Spleen (tissue), 7 donors: ENCODE measurements around the gene HDAC7.
A peak's percentile ranks its signal among the peaks of the same experiment; 100 is the strongest.

Experiments
- POLR2AphosphoS5 ChIP-seq, 3 donors: sonication (generic); formaldehyde crosslinking; IDR thresholded peaks; one replicate each; pipeline ENCODE4 v1.5.1; 2017; ENCODE audit warnings: antibody characterized with exemption in 3 of 3
- TF ChIP-seq, protein P1 (sequence below), 11 experiments: fragments of 200-600 bp in 7 of 11; fragments of 450-650 bp in 4 of 11; sonication (generic) in 4 of 11; IDR thresholded peaks in 8 of 11; conservative IDR thresholded peaks in 3 of 11; 1 replicate in 7 of 11; 2 replicates in 4 of 11; pipeline versions ENCODE4 v1.4.0 to v1.8.0; 2016 to 2021; ENCODE audit warnings: antibody characterized with exemption in 11 of 11, inconsistent platforms in 4 of 11, mild to moderate bottlenecking in 1 of 11
- donor health status: DM: no; HTN: no; CAD: no; lungs with moderate emphysema.
- donor health status: DM: no; HTN: no; CAD: no.
- donor health status: DM: no; HTN: no; CAD: no.

GRCh38 chr12:47818467-47819137 is 1.1 kb downstream of the HDAC7 start:
- TF ChIP-seq, protein P1, sequence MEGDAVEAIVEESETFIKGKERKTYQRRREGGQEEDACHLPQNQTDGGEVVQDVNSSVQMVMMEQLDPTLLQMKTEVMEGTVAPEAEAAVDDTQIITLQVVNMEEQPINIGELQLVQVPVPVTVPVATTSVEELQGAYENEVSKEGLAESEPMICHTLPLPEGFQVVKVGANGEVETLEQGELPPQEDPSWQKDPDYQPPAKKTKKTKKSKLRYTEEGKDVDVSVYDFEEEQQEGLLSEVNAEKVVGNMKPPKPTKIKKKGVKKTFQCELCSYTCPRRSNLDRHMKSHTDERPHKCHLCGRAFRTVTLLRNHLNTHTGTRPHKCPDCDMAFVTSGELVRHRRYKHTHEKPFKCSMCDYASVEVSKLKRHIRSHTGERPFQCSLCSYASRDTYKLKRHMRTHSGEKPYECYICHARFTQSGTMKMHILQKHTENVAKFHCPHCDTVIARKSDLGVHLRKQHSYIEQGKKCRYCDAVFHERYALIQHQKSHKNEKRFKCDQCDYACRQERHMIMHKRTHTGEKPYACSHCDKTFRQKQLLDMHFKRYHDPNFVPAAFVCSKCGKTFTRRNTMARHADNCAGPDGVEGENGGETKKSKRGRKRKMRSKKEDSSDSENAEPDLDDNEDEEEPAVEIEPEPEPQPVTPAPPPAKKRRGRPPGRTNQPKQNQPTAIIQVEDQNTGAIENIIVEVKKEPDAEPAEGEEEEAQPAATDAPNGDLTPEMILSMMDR (IDR thresholded peaks at IDR 0.05 in 8 of 11, conservative IDR thresholded peaks at IDR 0.05 in 3 of 11): no peak
- TF ChIP-seq POLR2AphosphoS5 (IDR thresholded peaks at IDR 0.05): peak in 1 of 3 donors; percentile 85
